SK-N-SH treated with all-trans-retinoic acid at 6 μM for 48 hours (cell line): Measurements from ENCODE around the gene TOP2A.

Source experiments
- ATAC-seq: fragments of 200-7000 bp; cut with Tn5 transposase; 3 replicates; pipeline ENCODE4 v1.9.1; 2020; ENCODE audit warnings: mild to moderate bottlenecking, moderate library complexity
- ARNTL ChIP-seq: fragments of 450-650 bp; formaldehyde crosslinking; IDR thresholded peaks from 2 replicates; pipeline ENCODE4 v1.5.0; 2020; ENCODE audit warnings: low read depth, mild to moderate bottlenecking, moderate library complexity, borderline replicate concordance
- BACH2 ChIP-seq: fragments of 250-450 bp; sonication (Bioruptor Pico); IDR thresholded peaks from 2 replicates; pipeline ENCODE4 v1.9.0; 2021; ENCODE audit warnings: mild to moderate bottlenecking, borderline replicate concordance
- CREB5 ChIP-seq: fragments of 250-450 bp; sonication (Bioruptor Pico); IDR thresholded peaks from 2 replicates; pipeline ENCODE4 v1.5.1; 2020; ENCODE audit warnings: low read depth, mild to moderate bottlenecking, moderate library complexity
- CSDC2 ChIP-seq: fragments of 250-450 bp; sonication (Bioruptor Pico); IDR thresholded peaks from 2 replicates; pipeline ENCODE4 v1.5.0; 2020; ENCODE audit warnings: mild to moderate bottlenecking, moderate library complexity
- ESRRG ChIP-seq: fragments of 250-450 bp; sonication (Bioruptor Pico); IDR thresholded peaks from 2 replicates; pipeline ENCODE4 v1.6.1; 2021; ENCODE audit warnings: mild to moderate bottlenecking
- GLIS3 ChIP-seq: fragments of 250-450 bp; sonication (Bioruptor Pico); IDR thresholded peaks from 2 replicates; pipeline ENCODE4 v1.5.0; 2020; ENCODE audit warnings: mild to moderate bottlenecking, moderate library complexity
- ISL1 ChIP-seq: fragments of 250-450 bp; sonication (Bioruptor Pico); IDR thresholded peaks from 2 replicates; pipeline ENCODE4 v2.1.2; 2022; ENCODE audit warnings: mild to moderate bottlenecking, moderate library complexity
- PATZ1 ChIP-seq: fragments of 250-450 bp; sonication (Bioruptor Pico); IDR thresholded peaks from 2 replicates; pipeline ENCODE4 v1.8.0; 2020; ENCODE audit warnings: mild to moderate bottlenecking, moderate library complexity, borderline replicate concordance
- POU6F1 ChIP-seq: fragments of 250-450 bp; sonication (Bioruptor Pico); IDR thresholded peaks from 2 replicates; pipeline ENCODE4 v1.8.0; 2021; ENCODE audit warnings: low read depth, mild to moderate bottlenecking, moderate library complexity, borderline replicate concordance
- RARB ChIP-seq: fragments of 250-450 bp; sonication (Bioruptor Pico); IDR thresholded peaks from 2 replicates; pipeline ENCODE4 v1.8.0; 2021; ENCODE audit warnings: mild to moderate bottlenecking, moderate library complexity
- SNAI2 ChIP-seq: fragments of 250-450 bp; sonication (Bioruptor Pico); IDR thresholded peaks from 2 replicates; pipeline ENCODE4 v1.5.0; 2020; ENCODE audit warnings: mild to moderate bottlenecking, moderate library complexity
- TCF4 ChIP-seq: fragments of 250-450 bp; sonication (Bioruptor Pico); IDR thresholded peaks from 2 replicates; pipeline ENCODE4 v1.8.0; 2021; ENCODE audit warnings: mild to moderate bottlenecking, moderate library complexity, borderline replicate concordance
- TSHZ2 ChIP-seq: fragments of 250-450 bp; sonication (Bioruptor Pico); IDR thresholded peaks from 2 replicates; pipeline ENCODE4 v1.5.0; 2020; ENCODE audit warnings: mild to moderate bottlenecking, moderate library complexity
- ZFP3 ChIP-seq: fragments of 250-450 bp; sonication (Bioruptor Pico); IDR thresholded peaks from 2 replicates; pipeline ENCODE4 v1.5.0; 2020; ENCODE audit warnings: mild to moderate bottlenecking, moderate library complexity
- ZFP30 ChIP-seq: fragments of 450-650 bp; formaldehyde crosslinking; IDR thresholded peaks from 2 replicates; pipeline ENCODE4 v1.5.0; 2022; ENCODE audit warnings: mild to moderate bottlenecking, moderate library complexity
- ZNF565 ChIP-seq: fragments of 450-650 bp; formaldehyde crosslinking; conservative IDR thresholded peaks from 2 replicates; pipeline ENCODE4 v1.5.0; 2020; ENCODE audit warnings: low read depth, mild to moderate bottlenecking, moderate library complexity
- ZNF70 ChIP-seq: fragments of 450-650 bp; formaldehyde crosslinking; IDR thresholded peaks from 2 replicates; pipeline ENCODE4 v1.5.0; 2020; ENCODE audit warnings: mild to moderate bottlenecking, moderate library complexity

Gene TOP2A

GRCh38 chr17:40452216-40452787 lies 34.6 kb upstream of the TOP2A start:
- ATAC-seq: peak; percentile 63

GRCh38 chr17:40451420-40451819 lies 33.7 kb upstream of the TOP2A start:
- ATAC-seq: peak; percentile 83
- TF ChIP-seq TCF4 (CRISPR knock-in tag) (peak; percentile 84), RARB (CRISPR knock-in tag) (no peak), ZNF70 (CRISPR knock-in tag) (no peak), ZNF565 (CRISPR knock-in tag) (no peak), ISL1 (CRISPR knock-in tag) (no peak), TSHZ2 (CRISPR knock-in tag) (peak; percentile 80), POU6F1 (no peak), ARNTL (no peak), CSDC2 (no peak), ESRRG (no peak)
- TF ChIP-seq, all 23 proteins: peak for 2

More at GRCh38 chr17:40452216-40452787, 34.6 kb upstream of the TOP2A start:
- no peak for TF ChIP-seq ZNF565 (CRISPR knock-in tag)
- no peak for TF ChIP-seq ZFP3
- TF ChIP-seq BACH2 (CRISPR knock-in tag): no peak
- TF ChIP-seq ARNTL: no peak
- no peak for TF ChIP-seq SNAI2 (CRISPR knock-in tag)
- TF ChIP-seq ESRRG: no peak
- no peak for TF ChIP-seq ISL1 (CRISPR knock-in tag)
- TF ChIP-seq TSHZ2 (CRISPR knock-in tag): no peak
- TF ChIP-seq, all 23 proteins: peak for 0

- no peak for ATAC-seq
- TF ChIP-seq PATZ1 (CRISPR knock-in tag): no peak
- TF ChIP-seq ZFP3: no peak
- TF ChIP-seq GLIS3 (CRISPR knock-in tag): no peak
- no peak for TF ChIP-seq ZNF565 (CRISPR knock-in tag)
- TF ChIP-seq ESRRG: no peak
- no peak for TF ChIP-seq POU6F1
- no peak for TF ChIP-seq CREB5
- TF ChIP-seq ZFP30 (CRISPR knock-in tag): no peak
- no peak for TF ChIP-seq ARNTL
- TF ChIP-seq ZNF70 (CRISPR knock-in tag): no peak
- no peak for TF ChIP-seq TSHZ2 (CRISPR knock-in tag)
- no peak for TF ChIP-seq RARB (CRISPR knock-in tag)
These were observed 32.5 kb upstream of the TOP2A start for GRCh38 chr17:40450175-40450574.
